Retinal pigment epithelial cell (primary cell): Measurements from ENCODE around the gene SYCP2.

Source experiments
- DNase-seq: peaks from one replicate; pipeline ENCODE4 v3.0.0-alpha.2; 2010; ENCODE audit warnings: low read depth
- H3K4me3 ChIP-seq: 2 replicates; pipeline ENCODE4 v1.5.1; 2011; ENCODE audit warnings: mild to moderate bottlenecking, low read length, control low read depth, moderate library complexity
- CTCF ChIP-seq: conservative IDR thresholded peaks from 2 replicates; pipeline ENCODE4 v1.5.1; 2011; ENCODE audit warnings: low read depth, low read length, control low read depth, inconsistent platforms

SYCP2 gene

GRCh38 chr20:59831916-59832270 lies 101.5 kb downstream of the SYCP2 start:
- no peak for DNase-seq
- no peak overlapping the region for H3K4me3 ChIP-seq
- no peak for TF ChIP-seq CTCF

GRCh38 chr20:59831024-59831915 lies 102.2 kb downstream of the SYCP2 start:
- no peak overlapping the region for H3K4me3 ChIP-seq
- TF ChIP-seq CTCF: no peak

GRCh38 chr20:59830665-59831023 lies 102.8 kb downstream of the SYCP2 start:
- no peak overlapping the region for H3K4me3 ChIP-seq
- no peak for DNase-seq
- TF ChIP-seq CTCF: no peak

More at GRCh38 chr20:59831024-59831915, 102.2 kb downstream of the SYCP2 start:
- DNase-seq: no peak

GRCh38 chr20:59829786-59830664 lies 103.4 kb downstream of the SYCP2 start:
- no peak for DNase-seq
- no peak for TF ChIP-seq CTCF
- H3K4me3 ChIP-seq: no peak overlapping the region

GRCh38 chr20:59829054-59829785 lies 104.2 kb downstream of the SYCP2 start:
- no peak for DNase-seq
- no peak overlapping the region for H3K4me3 ChIP-seq
- no peak for TF ChIP-seq CTCF

- no peak for DNase-seq
- H3K4me3 ChIP-seq: no peak overlapping the region
- TF ChIP-seq CTCF: no peak
These were observed 105.0 kb downstream of the SYCP2 start for GRCh38 chr20:59828125-59829053.
